ENCODE results near the gene PUS10.

The PUS10 gene

GRCh38 chr2:60963190-60963589 is 54.9 kb downstream of the PUS10 start:
- no peak for TF ChIP-seq OSR1 (CRISPR knock-in tag; IDR thresholded peaks at IDR 0.05)
- no peak for TF ChIP-seq BACH2 (CRISPR knock-in tag; IDR thresholded peaks at IDR 0.05; ENCODE audit: borderline replicate concordance)
- TF ChIP-seq GLIS3 (CRISPR knock-in tag; IDR thresholded peaks at IDR 0.05) = no peak
- TF ChIP-seq POU6F1 (CRISPR knock-in tag; IDR thresholded peaks at IDR 0.05; ENCODE audit: borderline replicate concordance, low read depth) = no peak
- TF ChIP-seq ZNF70 (CRISPR knock-in tag; IDR thresholded peaks at IDR 0.05) = no peak
- no peak for TF ChIP-seq TSHZ2 (CRISPR knock-in tag; IDR thresholded peaks at IDR 0.05)
- no peak for TF ChIP-seq PPARA (CRISPR knock-in tag; IDR thresholded peaks at IDR 0.05; ENCODE audit: borderline replicate concordance)
- TF ChIP-seq RARB (CRISPR knock-in tag; IDR thresholded peaks at IDR 0.05) = no peak
- TF ChIP-seq ZNF8 (CRISPR knock-in tag; IDR thresholded peaks at IDR 0.05) = no peak
- no peak for TF ChIP-seq TCF4 (CRISPR knock-in tag; IDR thresholded peaks at IDR 0.05; ENCODE audit: borderline replicate concordance)
- ATAC-seq = no peak

- no peak for ATAC-seq
- no peak for TF ChIP-seq ZNF565 (CRISPR knock-in tag; conservative IDR thresholded peaks at IDR 0.05; ENCODE audit: low read depth)
- TF ChIP-seq OSR1 (CRISPR knock-in tag; IDR thresholded peaks at IDR 0.05) = no peak
- TF ChIP-seq TSHZ2 (CRISPR knock-in tag; IDR thresholded peaks at IDR 0.05) = no peak
- no peak for TF ChIP-seq ZFP30 (CRISPR knock-in tag; IDR thresholded peaks at IDR 0.05)
- no peak for TF ChIP-seq CSDC2 (CRISPR knock-in tag; IDR thresholded peaks at IDR 0.05)
- TF ChIP-seq TOX (CRISPR knock-in tag; IDR thresholded peaks at IDR 0.05; ENCODE audit: borderline replicate concordance) = no peak
- no peak for TF ChIP-seq RARB (CRISPR knock-in tag; IDR thresholded peaks at IDR 0.05)
- no peak for TF ChIP-seq CREB5 (CRISPR knock-in tag; IDR thresholded peaks at IDR 0.05; ENCODE audit: low read depth)
- TF ChIP-seq PPARA (CRISPR knock-in tag; IDR thresholded peaks at IDR 0.05; ENCODE audit: borderline replicate concordance) = no peak
- TF ChIP-seq BACH2 (CRISPR knock-in tag; IDR thresholded peaks at IDR 0.05; ENCODE audit: borderline replicate concordance) = no peak
Measured at GRCh38 chr2:60962528-60962927, 55.5 kb downstream of the PUS10 start.

- no peak for ATAC-seq
- TF ChIP-seq GLIS3 (CRISPR knock-in tag; IDR thresholded peaks at IDR 0.05) (no peak), CREB5 (CRISPR knock-in tag; IDR thresholded peaks at IDR 0.05; ENCODE audit: low read depth) (no peak), CSDC2 (CRISPR knock-in tag; IDR thresholded peaks at IDR 0.05) (no peak), SNAI2 (CRISPR knock-in tag; IDR thresholded peaks at IDR 0.05) (no peak), ZFP30 (CRISPR knock-in tag; IDR thresholded peaks at IDR 0.05) (no peak), TOX (CRISPR knock-in tag; IDR thresholded peaks at IDR 0.05; ENCODE audit: borderline replicate concordance) (no peak), CSRNP3 (CRISPR knock-in tag; IDR thresholded peaks at IDR 0.05) (no peak), TCF4 (CRISPR knock-in tag; IDR thresholded peaks at IDR 0.05; ENCODE audit: borderline replicate concordance) (no peak), ARNTL (CRISPR knock-in tag; IDR thresholded peaks at IDR 0.05; ENCODE audit: borderline replicate concordance, low read depth) (no peak), TSHZ2 (CRISPR knock-in tag; IDR thresholded peaks at IDR 0.05) (no peak), ZC3H10 (CRISPR knock-in tag; IDR thresholded peaks at IDR 0.05) (no peak), PATZ1 (CRISPR knock-in tag; IDR thresholded peaks at IDR 0.05; ENCODE audit: borderline replicate concordance) (no peak)
Measured at GRCh38 chr2:60961457-60961856, 56.6 kb downstream of the PUS10 start.
